Caco-2 (cell line): ENCODE data around the gene LRRC4C. TPM values are rescaled to one million over a fixed set of nuclear protein-coding genes. Genes with fewer than 3 reads are reported as not detected.

Experiments
- BruUV-seq: library from RNA; stranded (reverse); fragments of 400-500 nt; replicated peaks from 2 replicates; lab custom pipeline; 2021; lab: Mats Ljungman, UMichigan
- CTCF ChIA-PET: fragments of 300-600 bp; sonication (Branson Sonifier 250); formaldehyde crosslinking; loops from one replicate; lab custom pipeline; 2022; ENCODE audit warnings: antibody characterized with exemption; lab: Charles Lee
- POLR2A ChIA-PET: fragments of 300-600 bp; sonication (Branson Sonifier 250); formaldehyde crosslinking; loops from one replicate; lab custom pipeline; 2022; ENCODE audit warnings: antibody characterized with exemption; lab: Charles Lee
- DNase-seq, 2 experiments: peaks; one replicate each; pipeline versions ENCODE4 v3.0.0 to v3.0.0-alpha.2; 2020 to 2022
- H3K27me3 ChIP-seq: replicated peaks from 2 replicates; pipeline ENCODE4 v1.6.0; 2011; ENCODE audit warnings: low read length; ENCODE audit not compliant: control insufficient read depth, insufficient read depth
- H3K36me3 ChIP-seq: 2 replicates; pipeline ENCODE4 v1.5.1; 2011; ENCODE audit warnings: low read length; ENCODE audit not compliant: control insufficient read depth, insufficient read depth
- H3K4me1 ChIP-seq: fragments of 250-450 bp; sonication (Bioruptor Pico); 2 replicates; pipeline ENCODE4 v1.5.1; 2020; ENCODE audit warnings: mild to moderate bottlenecking
- H3K4me3 ChIP-seq: 2 replicates; pipeline ENCODE4 v1.5.1; 2011; ENCODE audit warnings: low read depth, mild to moderate bottlenecking, control low read depth, low read length
- H3K9me3 ChIP-seq: fragments of 250-450 bp; sonication (Bioruptor Pico); 2 replicates; pipeline ENCODE4 v1.5.1; 2020; ENCODE audit warnings: mild to moderate bottlenecking, moderate library complexity
- H3K27ac Mint-ChIP-seq: one replicate; pipeline ENCODE4 v1.8.0; 2022; ENCODE audit warnings: mixed read lengths; ENCODE audit not compliant: unreplicated experiment
- H3K27me3 Mint-ChIP-seq: one replicate; pipeline ENCODE4 v1.8.0; 2022; ENCODE audit warnings: mixed read lengths; ENCODE audit not compliant: insufficient read depth, unreplicated experiment
- H3K36me3 Mint-ChIP-seq: one replicate; pipeline ENCODE4 v1.8.0; 2022; ENCODE audit warnings: mild to moderate bottlenecking, mixed read lengths; ENCODE audit not compliant: insufficient read depth, unreplicated experiment
- H3K4me1 Mint-ChIP-seq: one replicate; pipeline ENCODE4 v1.8.0; 2022; ENCODE audit warnings: low read depth, mixed read lengths; ENCODE audit not compliant: unreplicated experiment
- H3K4me3 Mint-ChIP-seq: one replicate; pipeline ENCODE4 v1.8.0; 2022; ENCODE audit warnings: mild to moderate bottlenecking, moderate library complexity, mixed read lengths; ENCODE audit not compliant: unreplicated experiment
- H3K9me3 Mint-ChIP-seq: one replicate; pipeline ENCODE4 v1.8.0; 2022; ENCODE audit warnings: mixed read lengths; ENCODE audit not compliant: unreplicated experiment
- CTCF ChIP-seq, 2 experiments: fragments of 200-600 bp in 1 of 2; IDR thresholded peaks; 1 replicate in 1 of 2; 2 replicates in 1 of 2; pipeline versions ENCODE4 v1.5.1 to v1.8.0; 2011 to 2022; ENCODE audit warnings: antibody characterized with exemption in 1 of 2, control low read depth in 1 of 2, inconsistent platforms in 1 of 2, low read depth in 1 of 2, low read length in 1 of 2, mild to moderate bottlenecking in 1 of 2, moderate library complexity in 1 of 2; ENCODE audit not compliant: insufficient read depth in 1 of 2, severe bottlenecking in 1 of 2, unreplicated experiment in 1 of 2
- intact Hi-C: fragments of 100-400 bp; cut with micrococcal nuclease; formaldehyde crosslinking; loops from one replicate; pipeline ENCODE4 v1.10.0; 2022; ENCODE audit not compliant: unreplicated experiment
- total RNA-seq: library from RNA; stranded (reverse); gene quantifications from 2 replicates; pipeline ENCODE4 v1.2.3, GENCODE V29; 2022

The LRRC4C gene
- total RNA-seq, 1 experiment from 2014 or later = not detected

- H3K36me3 ChIP-seq = no peaks in the 10 kb centered on the region
- H3K4me3 Mint-ChIP-seq = no peak overlapping the region
- no peak overlapping the region for H3K27ac Mint-ChIP-seq
- H3K4me1 Mint-ChIP-seq = peaks cover 11% of the 10 kb centered on the region
- intact Hi-C loops = loop anchor here (10.0 kb wide), 1 partner anchor 122 kb away; no protein-coding TSS in a partner anchor
- H3K9me3 ChIP-seq = no peaks in the 10 kb centered on the region
- DNase-seq = no peak
- H3K36me3 Mint-ChIP-seq = no peaks in the 10 kb centered on the region
- no peak overlapping the region for H3K4me3 ChIP-seq
- no peaks in the 10 kb centered on the region for H3K9me3 Mint-ChIP-seq
- BruUV-seq = no TSS peak
- POLR2A ChIA-PET = no interaction called here
- peaks cover 2% of the 10 kb centered on the region for H3K27me3 Mint-ChIP-seq
- H3K4me1 ChIP-seq = peaks cover 10% of the 10 kb centered on the region; the same call in 1 of the 2 replicates
- no peaks in the 10 kb centered on the region for H3K27me3 ChIP-seq
- CTCF ChIA-PET = no interaction called here
- no peak for TF ChIP-seq CTCF (IDR thresholded peaks at IDR 0.05; ENCODE audit: insufficient read depth in 1 of 2, low read depth in 1 of 2, low read length in 1 of 2, severe bottlenecking in 1 of 2, unreplicated experiment in 1 of 2)
These were observed 22.4 kb downstream of the LRRC4C start for GRCh38 chr11:41437006-41437490.

- peaks cover 10% of the 10 kb centered on the region; the same call in 1 of the 2 replicates for H3K4me1 ChIP-seq
- Mint-ChIP-seq H3K36me3 (no peaks in the 10 kb centered on the region), H3K9me3 (no peaks in the 10 kb centered on the region), H3K4me3 (no peak overlapping the region), H3K27me3 (peaks cover 2% of the 10 kb centered on the region), H3K27ac (no peak overlapping the region), H3K4me1 (peaks cover 11% of the 10 kb centered on the region)
- no peaks in the 10 kb centered on the region for H3K9me3 ChIP-seq
- ChIA-PET CTCF (no interaction called here), POLR2A (no interaction called here)
- intact Hi-C loops = loop anchor here (10.0 kb wide), 1 partner anchor 121 kb away; no protein-coding TSS in a partner anchor
- no TSS peak for BruUV-seq
- no peak for TF ChIP-seq CTCF (IDR thresholded peaks at IDR 0.05; ENCODE audit: insufficient read depth in 1 of 2, low read depth in 1 of 2, low read length in 1 of 2, severe bottlenecking in 1 of 2, unreplicated experiment in 1 of 2)
- no peak overlapping the region for H3K4me3 ChIP-seq
- no peaks in the 10 kb centered on the region for H3K27me3 ChIP-seq
- H3K36me3 ChIP-seq = no peaks in the 10 kb centered on the region
- DNase-seq = no peak
These were observed 23.9 kb downstream of the LRRC4C start for GRCh38 chr11:41435531-41435930.

GRCh38 chr11:41431784-41432183 lies 27.7 kb downstream of the LRRC4C start:
- Mint-ChIP-seq H3K27ac (no peak overlapping the region), H3K36me3 (no peaks in the 10 kb centered on the region), H3K4me1 (peaks cover 3% of the 10 kb centered on the region), H3K27me3 (peaks cover 2% of the 10 kb centered on the region), H3K4me3 (no peak overlapping the region), H3K9me3 (no peaks in the 10 kb centered on the region)
- ChIA-PET CTCF (interaction anchor here (0.7 kb wide), 1 partner anchor 14 kb away, joined by 3 read pairs; no protein-coding TSS in a partner anchor), POLR2A (no interaction called here)
- Histone ChIP-seq H3K27me3 (no peaks in the 10 kb centered on the region), H3K4me1 (peaks cover 1% of the 10 kb centered on the region; the same call in 1 of the 2 replicates), H3K9me3 (no peaks in the 10 kb centered on the region), H3K4me3 (no peak overlapping the region), H3K36me3 (no peaks in the 10 kb centered on the region)
- DNase-seq = peak in 1 of 2 experiments; percentile 19
- peak; percentile 62 to 82 for TF ChIP-seq CTCF (IDR thresholded peaks at IDR 0.05; ENCODE audit: insufficient read depth in 1 of 2, low read depth in 1 of 2, low read length in 1 of 2, severe bottlenecking in 1 of 2, unreplicated experiment in 1 of 2)
- BruUV-seq = no TSS peak
- intact Hi-C loops = loop anchor here (1.0 to 10.0 kb wide), 7 partner anchors 34 to 1124 kb away; no protein-coding TSS in a partner anchor
